Measurements from ENCODE around the gene ZNF169. TPM values are rescaled to one million over a fixed set of nuclear protein-coding genes. Genes with fewer than 3 reads are reported as not detected.
A peak's percentile ranks its signal among the peaks of the same experiment; 100 is the strongest.
"Not testable (repeated sequence)": the region's sequence is repeated elsewhere in the genome, so short reads cannot be mapped to it uniquely, and the experiment has no call there.

The ZNF169 gene
- total and polyA plus RNA-seq, 7 donors = 1.2 to 24.6 (median 9.6) TPM

- Histone ChIP-seq H3K27me3 (no peaks in the 10 kb centered on the region), H3K4me1 (peaks cover 0 to 29% (median 20%) of the 10 kb centered on the region in 4 donors), H3K4me3 (no peak overlapping the region), H3K9me3 (no peaks in the 10 kb centered on the region), H3K27ac (peak overlapping the region in 3 of 4 donors; percentile 71 to 82 (median 73)), H3K36me3 (no peaks in the 10 kb centered on the region)
- intact Hi-C loops (cut with DNase I) = no loop called here
- no peak for DNase-seq
- TF ChIP-seq POLR2A (IDR thresholded peaks at IDR 0.05) (no peak), EP300 (IDR thresholded peaks at IDR 0.05) (no peak), POLR2AphosphoS5 (IDR thresholded peaks at IDR 0.05) (no peak)
- TF ChIP-seq, protein P1, sequence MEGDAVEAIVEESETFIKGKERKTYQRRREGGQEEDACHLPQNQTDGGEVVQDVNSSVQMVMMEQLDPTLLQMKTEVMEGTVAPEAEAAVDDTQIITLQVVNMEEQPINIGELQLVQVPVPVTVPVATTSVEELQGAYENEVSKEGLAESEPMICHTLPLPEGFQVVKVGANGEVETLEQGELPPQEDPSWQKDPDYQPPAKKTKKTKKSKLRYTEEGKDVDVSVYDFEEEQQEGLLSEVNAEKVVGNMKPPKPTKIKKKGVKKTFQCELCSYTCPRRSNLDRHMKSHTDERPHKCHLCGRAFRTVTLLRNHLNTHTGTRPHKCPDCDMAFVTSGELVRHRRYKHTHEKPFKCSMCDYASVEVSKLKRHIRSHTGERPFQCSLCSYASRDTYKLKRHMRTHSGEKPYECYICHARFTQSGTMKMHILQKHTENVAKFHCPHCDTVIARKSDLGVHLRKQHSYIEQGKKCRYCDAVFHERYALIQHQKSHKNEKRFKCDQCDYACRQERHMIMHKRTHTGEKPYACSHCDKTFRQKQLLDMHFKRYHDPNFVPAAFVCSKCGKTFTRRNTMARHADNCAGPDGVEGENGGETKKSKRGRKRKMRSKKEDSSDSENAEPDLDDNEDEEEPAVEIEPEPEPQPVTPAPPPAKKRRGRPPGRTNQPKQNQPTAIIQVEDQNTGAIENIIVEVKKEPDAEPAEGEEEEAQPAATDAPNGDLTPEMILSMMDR (IDR thresholded peaks at IDR 0.05) = no peak
- WGBS, 2 donors = 87 to 95% methylated on average over 20 of the region's 20 CpGs
These were observed 41.6 kb downstream of the ZNF169 start for GRCh38 chr9:94300470-94301301.

GRCh38 chr9:94301583-94301982, 42.5 kb downstream of the ZNF169 start:
- Histone ChIP-seq H3K4me1 (peaks cover 0 to 29% (median 20%) of the 10 kb centered on the region in 4 donors), H3K4me3 (no peak overlapping the region), H3K27ac (no peak overlapping the region), H3K9me3 (no peaks in the 10 kb centered on the region), H3K27me3 (no peaks in the 10 kb centered on the region), H3K36me3 (no peaks in the 10 kb centered on the region)
- no peak for TF ChIP-seq POLR2AphosphoS5 (IDR thresholded peaks at IDR 0.05)
- DNase-seq = no peak
- 89 to 92% methylated on average over 5 of the region's 5 CpGs for WGBS, 2 donors
- intact Hi-C loops (cut with DNase I) = no loop called here

DNA sequence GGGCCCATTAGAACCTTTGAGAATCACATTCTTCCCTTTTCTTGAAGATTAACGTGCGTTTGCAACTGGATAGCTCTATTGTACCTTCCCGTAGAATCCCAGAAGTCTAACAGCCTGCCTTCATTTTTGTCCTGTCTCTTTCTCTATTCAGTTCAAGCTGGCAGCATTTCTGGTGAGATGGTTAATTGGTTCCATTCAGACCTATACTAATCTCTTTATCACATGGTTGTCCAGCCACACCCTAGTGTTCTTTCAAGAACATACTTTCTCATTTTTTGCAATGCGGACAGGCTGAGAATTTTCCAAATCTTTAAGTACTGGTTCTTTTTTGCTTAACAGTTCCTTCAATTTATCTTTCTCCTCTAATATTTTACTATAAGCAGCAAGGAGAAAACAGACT, 43.3 kb downstream of the ZNF169 start:
- intact Hi-C loops (cut with DNase I) = no loop called here
- no peak for TF ChIP-seq POLR2AphosphoS5 (IDR thresholded peaks at IDR 0.05)
- no peak for TF ChIP-seq EP300 (IDR thresholded peaks at IDR 0.05)
- TF ChIP-seq POLR2A (IDR thresholded peaks at IDR 0.05) = no peak
- TF ChIP-seq, protein P1 (IDR thresholded peaks at IDR 0.05) = no peak
- Histone ChIP-seq H3K4me1 (peaks cover 0 to 29% (median 20%) of the 10 kb centered on the region in 4 donors), H3K27ac (no peak overlapping the region), H3K27me3 (no peaks in the 10 kb centered on the region), H3K4me3 (no peak overlapping the region), H3K36me3 (no peaks in the 10 kb centered on the region), H3K9me3 (no peaks in the 10 kb centered on the region)
- WGBS, 2 donors = 89 to 97% methylated on average over 4 of the region's 4 CpGs
- no peak for DNase-seq

DNA sequence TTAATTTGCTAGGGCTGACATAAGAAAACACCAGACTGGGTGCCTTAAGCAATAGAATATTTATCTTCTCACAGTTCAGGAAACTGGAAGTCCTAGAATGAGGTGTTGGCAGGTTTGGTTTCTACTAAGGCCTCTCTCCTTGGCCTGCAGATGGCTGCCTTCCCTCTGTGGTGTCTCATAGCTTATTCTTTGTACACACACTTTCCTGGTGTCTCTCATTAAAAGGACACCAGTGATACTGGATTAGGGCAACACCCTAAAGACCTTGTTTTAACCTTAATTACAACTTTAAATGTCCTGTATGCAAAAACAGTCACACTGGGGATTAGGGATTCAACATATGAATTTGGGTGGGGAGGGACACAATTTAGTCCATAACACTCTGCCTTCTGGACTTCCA, 44.2 kb downstream of the ZNF169 start:
- no peak for DNase-seq
- H3K27ac ChIP-seq = no peak overlapping the region

GRCh38 chr9:94315034-94315984, 56.2 kb downstream of the ZNF169 start:
- H3K27ac ChIP-seq; H3K27me3 ChIP-seq; intact Hi-C loops (cut with DNase I); DNase-seq; H3K4me1 ChIP-seq; H3K9me3 ChIP-seq; H3K36me3 ChIP-seq; H3K4me3 ChIP-seq: not testable (repeated sequence)
- 91 to 94% methylated on average over 6 to 7 of the region's 15 CpGs for WGBS, 2 donors

More for the DNA sequence above, 44.2 kb downstream of the ZNF169 start:
- no peaks in the 10 kb centered on the region for H3K36me3 ChIP-seq
- intact Hi-C loops (cut with DNase I) = no loop called here
- H3K4me3 ChIP-seq = no peak overlapping the region
- H3K9me3 ChIP-seq = no peaks in the 10 kb centered on the region
- no peaks in the 10 kb centered on the region for H3K27me3 ChIP-seq
- peaks cover 0 to 26% (median 20%) of the 10 kb centered on the region in 4 donors for H3K4me1 ChIP-seq
- TF ChIP-seq, protein P1 (IDR thresholded peaks at IDR 0.05) = no peak
- TF ChIP-seq EP300 (IDR thresholded peaks at IDR 0.05) = no peak
- no peak for TF ChIP-seq POLR2AphosphoS5 (IDR thresholded peaks at IDR 0.05)
- TF ChIP-seq POLR2A (IDR thresholded peaks at IDR 0.05) = no peak

DNA sequence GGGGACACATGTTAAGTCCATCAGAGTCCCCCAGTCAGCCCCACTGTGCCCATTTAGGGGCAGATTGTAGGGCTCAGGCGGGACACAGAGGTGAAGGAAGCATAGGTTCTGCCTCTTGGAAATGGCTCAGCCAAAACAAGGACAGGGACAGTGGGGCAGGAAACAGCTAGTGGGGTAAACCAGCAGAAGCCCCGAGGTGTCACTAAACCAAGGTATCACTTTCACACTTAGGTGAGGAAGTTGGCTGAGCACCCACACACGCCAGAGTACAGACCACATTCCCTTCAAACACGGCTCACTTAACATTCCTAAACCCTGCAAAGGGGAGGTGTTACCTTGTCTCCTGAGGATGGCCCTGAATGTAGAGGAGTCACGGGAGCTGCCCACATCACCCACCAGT, 57.1 kb downstream of the ZNF169 start:
- H3K27me3 ChIP-seq; DNase-seq; H3K9me3 ChIP-seq; H3K36me3 ChIP-seq; H3K27ac ChIP-seq; H3K4me3 ChIP-seq; intact Hi-C loops (cut with DNase I); H3K4me1 ChIP-seq: not testable (repeated sequence)
- 59 to 78% methylated on average over 2 to 3 of the region's 5 CpGs for WGBS, 2 donors

GRCh38 chr9:94317949-94318657, 59.0 kb downstream of the ZNF169 start:
- H3K9me3 ChIP-seq; DNase-seq; H3K27ac ChIP-seq; H3K36me3 ChIP-seq; H3K4me1 ChIP-seq; H3K27me3 ChIP-seq; H3K4me3 ChIP-seq; intact Hi-C loops (cut with DNase I): not testable (repeated sequence)
- WGBS, 2 donors = 100% methylated on average over 1 of the region's 10 CpGs

- H3K36me3 ChIP-seq; H3K4me3 ChIP-seq; H3K9me3 ChIP-seq; H3K27me3 ChIP-seq; H3K27ac ChIP-seq; H3K4me1 ChIP-seq; intact Hi-C loops (cut with DNase I); DNase-seq: not testable (repeated sequence)
- 91 to 92% methylated on average over 8 of the region's 9 CpGs for WGBS, 2 donors
These were observed 63.3 kb downstream of the ZNF169 start for GRCh38 chr9:94322342-94322940.

All from sigmoid colon (tissue), 7 donors.